Kidney glomerular epithelial cell (primary cell): ENCODE results near the gene COX8A.

ENCODE experiments used
- DNase-seq: peaks from one replicate; lab custom pipeline; 2025; lab: John Stamatoyannopoulos, UW

Gene COX8A

GRCh38 chr11:64021757-64022093, 47.3 kb downstream of the COX8A start:
- DNase-seq: no peak

- no peak for DNase-seq
Observed at GRCh38 chr11:64022125-64022784, 47.8 kb downstream of the COX8A start.

- DNase-seq: no peak
Observed at GRCh38 chr11:64023712-64024710, 49.6 kb downstream of the COX8A start.

- DNase-seq: no peak
Observed at GRCh38 chr11:64025205-64025604, 50.8 kb downstream of the COX8A start.
